Panc1 (cell line): Measurements from ENCODE around the gene ABLIM2. TPM values are rescaled to one million over a fixed set of nuclear protein-coding genes. Genes with fewer than 3 reads are reported as not detected.

Source experiments
- ATAC-seq: fragments of 200-7000 bp; cut with Tn5 transposase; 2 replicates; pipeline ENCODE4 v1.9.1; 2020; ENCODE audit warnings: mild to moderate bottlenecking, moderate library complexity
- BruUV-seq: library from RNA; stranded (reverse); fragments of 400-500 nt; replicated peaks from 2 replicates; lab custom pipeline; 2021; lab: Mats Ljungman, UMichigan
- CTCF ChIA-PET: fragments of 300-600 bp; sonication (Branson Sonifier 250); formaldehyde crosslinking; loops from one replicate; lab custom pipeline; 2022; ENCODE audit warnings: antibody characterized with exemption; lab: Charles Lee
- POLR2A ChIA-PET: fragments of 300-600 bp; sonication (Branson Sonifier 250); formaldehyde crosslinking; loops from one replicate; lab custom pipeline; 2022; ENCODE audit warnings: antibody characterized with exemption; lab: Charles Lee
- DNase-seq: peaks from one replicate; pipeline ENCODE4 v3.0.0-alpha.2; 2010; ENCODE audit warnings: low read depth, low spot score
- H3K27ac ChIP-seq: 2 replicates; pipeline ENCODE4 v1.5.1; 2011; ENCODE audit warnings: mild to moderate bottlenecking, low read length, inconsistent platforms
- H3K27me3 ChIP-seq: fragments of 200-500 bp; sonication (Bioruptor generic); 2 replicates; pipeline ENCODE4 v1.6.0; 2014; ENCODE audit warnings: low read length, inconsistent platforms; ENCODE audit not compliant: control insufficient read depth, insufficient read depth
- H3K36me3 ChIP-seq: fragments of 200-500 bp; sonication (Bioruptor generic); 2 replicates; pipeline ENCODE4 v1.5.1; 2014; ENCODE audit warnings: inconsistent platforms, mild to moderate bottlenecking, low read length, moderate library complexity; ENCODE audit not compliant: control insufficient read depth, insufficient read depth
- H3K4me1 ChIP-seq: 2 replicates; pipeline ENCODE4 v1.5.1; 2011; ENCODE audit warnings: inconsistent platforms, mild to moderate bottlenecking, low read length, moderate library complexity; ENCODE audit not compliant: control insufficient read depth, insufficient read depth
- H3K4me3 ChIP-seq, 2 experiments: 2 replicates each; pipeline ENCODE4 v1.5.1; 2011 to 2012; ENCODE audit warnings: low read depth in 2 of 2, low read length in 2 of 2, mild to moderate bottlenecking in 2 of 2, inconsistent platforms in 1 of 2, moderate library complexity in 1 of 2
- H3K9me3 ChIP-seq: fragments of 200-500 bp; sonication (Bioruptor generic); 2 replicates; pipeline ENCODE4 v1.5.1; 2014; ENCODE audit warnings: low read depth, mild to moderate bottlenecking, inconsistent platforms, low read length, moderate library complexity; ENCODE audit not compliant: control insufficient read depth, insufficient read depth
- POLR2AphosphoS5 ChIP-seq: IDR thresholded peaks from 2 replicates; pipeline ENCODE4 v1.6.1; 2012; ENCODE audit warnings: mild to moderate bottlenecking, low read depth, low read length, moderate library complexity
- SIN3A ChIP-seq: IDR thresholded peaks from 2 replicates; pipeline ENCODE4 v1.6.1; 2012; ENCODE audit warnings: low read depth, mild to moderate bottlenecking, low read length, moderate library complexity, borderline replicate concordance; ENCODE audit not compliant: insufficient read depth
- TCF7L2 ChIP-seq: IDR thresholded peaks from 2 replicates; pipeline ENCODE4 v1.6.1; 2011; ENCODE audit warnings: mild to moderate bottlenecking, low read depth, low read length, inconsistent platforms
- in situ Hi-C: cut with HindIII; loops from 2 replicates; pipeline ENCODE4 v1.10.0; 2016; ENCODE audit warnings: low sequenced_read_pairs, low pct_unique_long_range_greater_than_20kb
- intact Hi-C: fragments of 100-400 bp; cut with micrococcal nuclease; formaldehyde crosslinking; loops from one replicate; pipeline ENCODE4 v1.10.0; 2022; ENCODE audit not compliant: unreplicated experiment
- total RNA-seq: library from RNA; stranded (reverse); gene quantifications from one replicate; pipeline ENCODE4 v1.2.1, GENCODE V29; 2021; ENCODE audit not compliant: unreplicated experiment
- TF ChIP-seq, protein P1 (sequence below): fragments of 450-650 bp; IDR thresholded peaks from 2 replicates; pipeline ENCODE4 v1.5.1; 2017; ENCODE audit warnings: mild to moderate bottlenecking
- TF ChIP-seq, protein P2 (sequence below), 2 experiments: IDR thresholded peaks; 2 replicates each; pipeline ENCODE4 v1.6.1; 2011 to 2012; ENCODE audit warnings: low read depth in 2 of 2, control low read depth in 1 of 2, low read length in 1 of 2, mild to moderate bottlenecking in 1 of 2, moderate library complexity in 1 of 2; ENCODE audit not compliant: insufficient read depth in 1 of 2

ABLIM2 gene
- total RNA-seq, 1 experiment from 2014 or later, result 0.64 TPM

DNA sequence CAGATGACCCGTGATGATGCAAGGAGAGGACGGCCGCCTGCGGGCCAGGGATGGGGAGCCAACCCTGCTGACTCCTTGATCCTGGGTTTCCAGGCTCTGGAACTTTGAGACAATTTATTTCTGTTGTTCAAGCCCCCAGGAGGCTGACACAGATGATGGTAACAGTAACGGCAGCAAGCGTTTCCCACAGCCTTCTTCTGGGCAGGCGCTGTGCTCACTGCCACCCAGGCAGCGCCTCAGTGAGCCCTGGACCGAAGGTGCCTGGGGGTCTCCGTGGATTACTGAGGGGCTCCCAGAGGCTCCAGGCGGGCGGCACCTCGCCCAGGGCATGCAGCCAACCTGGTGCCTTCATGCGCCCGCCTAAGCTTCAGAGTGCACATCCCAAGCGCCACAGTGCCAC, 115.0 kb downstream of the ABLIM2 start:
- intact Hi-C loops, result no loop called here
- TF ChIP-seq, protein P1, sequence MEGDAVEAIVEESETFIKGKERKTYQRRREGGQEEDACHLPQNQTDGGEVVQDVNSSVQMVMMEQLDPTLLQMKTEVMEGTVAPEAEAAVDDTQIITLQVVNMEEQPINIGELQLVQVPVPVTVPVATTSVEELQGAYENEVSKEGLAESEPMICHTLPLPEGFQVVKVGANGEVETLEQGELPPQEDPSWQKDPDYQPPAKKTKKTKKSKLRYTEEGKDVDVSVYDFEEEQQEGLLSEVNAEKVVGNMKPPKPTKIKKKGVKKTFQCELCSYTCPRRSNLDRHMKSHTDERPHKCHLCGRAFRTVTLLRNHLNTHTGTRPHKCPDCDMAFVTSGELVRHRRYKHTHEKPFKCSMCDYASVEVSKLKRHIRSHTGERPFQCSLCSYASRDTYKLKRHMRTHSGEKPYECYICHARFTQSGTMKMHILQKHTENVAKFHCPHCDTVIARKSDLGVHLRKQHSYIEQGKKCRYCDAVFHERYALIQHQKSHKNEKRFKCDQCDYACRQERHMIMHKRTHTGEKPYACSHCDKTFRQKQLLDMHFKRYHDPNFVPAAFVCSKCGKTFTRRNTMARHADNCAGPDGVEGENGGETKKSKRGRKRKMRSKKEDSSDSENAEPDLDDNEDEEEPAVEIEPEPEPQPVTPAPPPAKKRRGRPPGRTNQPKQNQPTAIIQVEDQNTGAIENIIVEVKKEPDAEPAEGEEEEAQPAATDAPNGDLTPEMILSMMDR, result no peak
- TF ChIP-seq TCF7L2, result no peak
- TF ChIP-seq SIN3A, result no peak
- no TSS peak for BruUV-seq

DNA sequence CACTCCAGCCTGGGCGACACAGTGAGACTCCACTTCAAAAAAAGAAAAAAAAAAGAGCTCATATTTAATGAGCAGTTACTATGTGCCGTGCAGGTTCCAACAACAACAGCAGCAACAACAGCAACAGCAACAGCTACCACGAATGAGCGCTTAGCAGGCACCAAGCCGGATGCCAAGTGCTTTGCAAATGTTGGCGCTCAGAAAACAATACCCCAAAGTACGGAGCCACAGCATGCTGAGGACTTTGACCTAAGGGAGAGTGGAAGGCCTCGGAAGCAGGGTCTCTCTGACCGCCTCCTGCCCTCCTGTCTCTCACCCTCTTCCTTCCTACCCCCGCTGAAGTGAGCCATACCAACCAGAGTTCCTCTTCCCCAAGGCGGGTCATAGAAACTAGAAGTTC, 116.7 kb downstream of the ABLIM2 start:
- DNase-seq, result no peak
- Histone ChIP-seq H3K36me3 (no peaks in the 10 kb centered on the region), H3K27me3 (no peaks in the 10 kb centered on the region), H3K9me3 (no peaks in the 10 kb centered on the region), H3K4me3 (no peak overlapping the region), H3K4me1 (no peaks in the 10 kb centered on the region; the same call in 1 of the 2 replicates), H3K27ac (no peak overlapping the region)
- intact Hi-C loops (no loop called here), in situ Hi-C loops (no loop called here)
- ChIA-PET CTCF (no interaction called here), POLR2A (no interaction called here)
- TF ChIP-seq, protein P2, sequence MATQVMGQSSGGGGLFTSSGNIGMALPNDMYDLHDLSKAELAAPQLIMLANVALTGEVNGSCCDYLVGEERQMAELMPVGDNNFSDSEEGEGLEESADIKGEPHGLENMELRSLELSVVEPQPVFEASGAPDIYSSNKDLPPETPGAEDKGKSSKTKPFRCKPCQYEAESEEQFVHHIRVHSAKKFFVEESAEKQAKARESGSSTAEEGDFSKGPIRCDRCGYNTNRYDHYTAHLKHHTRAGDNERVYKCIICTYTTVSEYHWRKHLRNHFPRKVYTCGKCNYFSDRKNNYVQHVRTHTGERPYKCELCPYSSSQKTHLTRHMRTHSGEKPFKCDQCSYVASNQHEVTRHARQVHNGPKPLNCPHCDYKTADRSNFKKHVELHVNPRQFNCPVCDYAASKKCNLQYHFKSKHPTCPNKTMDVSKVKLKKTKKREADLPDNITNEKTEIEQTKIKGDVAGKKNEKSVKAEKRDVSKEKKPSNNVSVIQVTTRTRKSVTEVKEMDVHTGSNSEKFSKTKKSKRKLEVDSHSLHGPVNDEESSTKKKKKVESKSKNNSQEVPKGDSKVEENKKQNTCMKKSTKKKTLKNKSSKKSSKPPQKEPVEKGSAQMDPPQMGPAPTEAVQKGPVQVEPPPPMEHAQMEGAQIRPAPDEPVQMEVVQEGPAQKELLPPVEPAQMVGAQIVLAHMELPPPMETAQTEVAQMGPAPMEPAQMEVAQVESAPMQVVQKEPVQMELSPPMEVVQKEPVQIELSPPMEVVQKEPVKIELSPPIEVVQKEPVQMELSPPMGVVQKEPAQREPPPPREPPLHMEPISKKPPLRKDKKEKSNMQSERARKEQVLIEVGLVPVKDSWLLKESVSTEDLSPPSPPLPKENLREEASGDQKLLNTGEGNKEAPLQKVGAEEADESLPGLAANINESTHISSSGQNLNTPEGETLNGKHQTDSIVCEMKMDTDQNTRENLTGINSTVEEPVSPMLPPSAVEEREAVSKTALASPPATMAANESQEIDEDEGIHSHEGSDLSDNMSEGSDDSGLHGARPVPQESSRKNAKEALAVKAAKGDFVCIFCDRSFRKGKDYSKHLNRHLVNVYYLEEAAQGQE (IDR thresholded peaks at IDR 0.05; ENCODE audit: insufficient read depth in 1 of 2, low read depth in 2 of 2, low read length in 1 of 2), result no peak
- TF ChIP-seq POLR2AphosphoS5, result no peak
- TF ChIP-seq TCF7L2, result no peak
- TF ChIP-seq SIN3A, result no peak
- TF ChIP-seq, protein P1, result no peak
- no TSS peak for BruUV-seq
- no peak for ATAC-seq

More for the DNA sequence above, 115.0 kb downstream of the ABLIM2 start:
- Histone ChIP-seq H3K27me3 (no peaks in the 10 kb centered on the region), H3K27ac (no peak overlapping the region), H3K4me3 (no peak overlapping the region), H3K9me3 (no peaks in the 10 kb centered on the region), H3K36me3 (no peaks in the 10 kb centered on the region), H3K4me1 (no peaks in the 10 kb centered on the region; the same call in 1 of the 2 replicates)
- POLR2A ChIA-PET, result no interaction called here
- ATAC-seq, result no peak
- CTCF ChIA-PET, result no interaction called here
- no peak for DNase-seq
- in situ Hi-C loops, result no loop called here
